Stomach smooth muscle (tissue), 2 donors: Measurements from ENCODE around the gene TALDO1.

ENCODE experiments used
- H3K27ac ChIP-seq: one replicate; pipeline ENCODE4 v1.7.0; 2013; ENCODE audit warnings: mild to moderate bottlenecking, low read length, inconsistent platforms
- H3K27me3 ChIP-seq, 2 donors: one replicate each; pipeline ENCODE4 v1.7.0; 2013; ENCODE audit warnings: low read length in 2 of 2; ENCODE audit not compliant: insufficient read depth in 2 of 2, control insufficient read depth in 1 of 2
- H3K36me3 ChIP-seq, 2 donors: one replicate each; pipeline ENCODE4 v1.7.0; 2013; ENCODE audit warnings: low read length in 2 of 2; ENCODE audit not compliant: control insufficient read depth in 2 of 2, insufficient read depth in 2 of 2
- H3K4me1 ChIP-seq: one replicate; pipeline ENCODE4 v1.7.0; 2013; ENCODE audit warnings: low read length; ENCODE audit not compliant: control insufficient read depth, insufficient read depth
- H3K4me3 ChIP-seq, 2 donors: one replicate each; pipeline ENCODE4 v1.7.0; 2013; ENCODE audit warnings: low read length in 2 of 2
- H3K9ac ChIP-seq, 2 donors: one replicate each; pipeline ENCODE4 v1.7.0; 2013; ENCODE audit warnings: low read length in 2 of 2, mild to moderate bottlenecking in 1 of 2
- H3K9me3 ChIP-seq, 2 donors: one replicate each; pipeline ENCODE4 v1.7.0; 2013; ENCODE audit warnings: low read length in 2 of 2; ENCODE audit not compliant: control insufficient read depth in 2 of 2
- donor health status: healthy.
- donor health status: Pancreatic carcinoma.

Gene TALDO1

GRCh38 chr11:779955-780532, 32.8 kb downstream of the TALDO1 start:
- H3K9me3 ChIP-seq = no peaks in the 10 kb centered on the region

GRCh38 chr11:782264-783174, 35.3 kb downstream of the TALDO1 start:
- H3K9ac ChIP-seq = no peak overlapping the region
- H3K36me3 ChIP-seq = peaks cover 0 to 2% of the 10 kb centered on the region in 2 donors
- H3K4me1 ChIP-seq = peaks cover 20% of the 10 kb centered on the region
- H3K27me3 ChIP-seq = no peaks in the 10 kb centered on the region
- no peaks in the 10 kb centered on the region for H3K9me3 ChIP-seq
- no peak overlapping the region for H3K27ac ChIP-seq
- H3K4me3 ChIP-seq = no peak overlapping the region

More at GRCh38 chr11:779955-780532, 32.8 kb downstream of the TALDO1 start:
- no peaks in the 10 kb centered on the region for H3K27me3 ChIP-seq
- H3K9ac ChIP-seq = no peak overlapping the region
- peaks cover 38% of the 10 kb centered on the region for H3K4me1 ChIP-seq
- peaks cover 0 to 2% of the 10 kb centered on the region in 2 donors for H3K36me3 ChIP-seq
- no peak overlapping the region for H3K27ac ChIP-seq
- no peak overlapping the region for H3K4me3 ChIP-seq

GRCh38 chr11:783581-784015, 36.3 kb downstream of the TALDO1 start:
- Histone ChIP-seq H3K27me3 (no peaks in the 10 kb centered on the region), H3K4me3 (peak overlapping the region in 1 of 2 donors; percentile 29), H3K9me3 (no peaks in the 10 kb centered on the region), H3K36me3 (peaks cover 0 to 2% of the 10 kb centered on the region in 2 donors), H3K4me1 (peaks cover 14% of the 10 kb centered on the region), H3K9ac (peak overlapping the region; percentile 6 to 36), H3K27ac (no peak overlapping the region)

GRCh38 chr11:786235-787083, 39.2 kb downstream of the TALDO1 start:
- Histone ChIP-seq H3K4me1 (peaks cover 11% of the 10 kb centered on the region), H3K27ac (no peak overlapping the region), H3K9me3 (no peaks in the 10 kb centered on the region), H3K27me3 (peaks cover 15 to 18% of the 10 kb centered on the region in 2 donors), H3K9ac (no peak overlapping the region), H3K4me3 (no peak overlapping the region), H3K36me3 (no peaks in the 10 kb centered on the region)

- Histone ChIP-seq H3K27ac (no peak overlapping the region), H3K36me3 (no peaks in the 10 kb centered on the region), H3K4me3 (no peak overlapping the region), H3K4me1 (peaks cover 11% of the 10 kb centered on the region), H3K9ac (no peak overlapping the region), H3K27me3 (peaks cover 15 to 18% of the 10 kb centered on the region in 2 donors), H3K9me3 (no peaks in the 10 kb centered on the region)
Observed at GRCh38 chr11:787084-787675, 39.9 kb downstream of the TALDO1 start.

- Histone ChIP-seq H3K36me3 (no peaks in the 10 kb centered on the region), H3K27me3 (peaks cover 15 to 18% of the 10 kb centered on the region in 2 donors), H3K9me3 (no peaks in the 10 kb centered on the region), H3K27ac (no peak overlapping the region), H3K4me1 (peaks cover 11% of the 10 kb centered on the region), H3K9ac (no peak overlapping the region), H3K4me3 (no peak overlapping the region)
Observed at GRCh38 chr11:788009-788640, 40.9 kb downstream of the TALDO1 start.

GRCh38 chr11:788953-789940, 42.0 kb downstream of the TALDO1 start:
- H3K4me1 ChIP-seq = peaks cover 3% of the 10 kb centered on the region
- H3K27me3 ChIP-seq = peaks cover 15 to 18% of the 10 kb centered on the region in 2 donors
- H3K9me3 ChIP-seq = no peaks in the 10 kb centered on the region
- H3K27ac ChIP-seq = no peak overlapping the region
- no peaks in the 10 kb centered on the region for H3K36me3 ChIP-seq
- H3K4me3 ChIP-seq = no peak overlapping the region
- no peak overlapping the region for H3K9ac ChIP-seq

DNA sequence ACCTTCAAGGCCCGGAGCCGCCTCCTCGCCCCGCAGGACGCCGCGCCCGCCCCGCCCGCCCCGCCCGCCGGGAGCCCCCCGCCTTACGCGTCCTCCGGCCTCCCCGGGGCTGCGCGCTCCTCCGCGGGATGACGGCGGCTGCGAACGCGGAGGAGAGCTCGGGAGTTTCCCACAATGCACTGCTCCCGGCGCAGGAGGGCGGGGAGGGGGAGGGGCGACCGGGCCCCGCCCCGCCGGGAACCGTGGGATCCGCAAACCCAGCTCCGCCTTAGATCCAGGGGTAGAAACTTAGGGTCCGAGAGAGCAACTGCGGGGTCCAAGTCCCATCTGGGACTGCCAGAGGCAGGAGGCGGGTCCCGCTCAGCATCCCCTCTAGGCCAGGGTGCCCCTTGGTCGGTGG, 42.7 kb downstream of the TALDO1 start, which contains the start of gene CEND1:
Gene CEND1, minus strand, starts transcription at position 148 of the 400 bp plus-strand sequence. CDS start 1,514 bp downstream, outside the sequence.
- H3K9ac ChIP-seq = no peak within 1 kb of the TSS
- H3K4me3 ChIP-seq = no peak within 1 kb of the TSS
- H3K27ac ChIP-seq = no peak within 1 kb of the TSS
- peaks cover 15 to 18% of the 10 kb centered on the region in 2 donors for H3K27me3 ChIP-seq
- no peaks in the 10 kb centered on the region for H3K9me3 ChIP-seq
- H3K36me3 ChIP-seq = no peaks in the 10 kb centered on the region
- H3K4me1 ChIP-seq = peaks cover 7% of the 10 kb centered on the region
